Mucosa of descending colon (tissue), 3 donors: ENCODE results near the gene PDE4DIP. TPM values are rescaled to one million over a fixed set of nuclear protein-coding genes. Genes with fewer than 3 reads are reported as not detected.
"Not testable (repeated sequence)": the region's sequence is repeated elsewhere in the genome, so short reads cannot be mapped to it uniquely, and the experiment has no call there.

Source experiments
- ATAC-seq: fragments of 200-7000 bp; cut with Tn5 transposase; one replicate; pipeline ENCODE4 v1.9.1; 2020; ENCODE audit warnings: mild to moderate bottlenecking, moderate library complexity
- DNase-seq, 3 donors: peaks; one replicate each; pipeline ENCODE4 v3.0.0-alpha.2; 2020
- H3K36me3 ChIP-seq: fragments of 200-600 bp; one replicate; pipeline ENCODE4 v1.8.0; 2021; ENCODE audit warnings: low read depth, mild to moderate bottlenecking
- H3K4me1 ChIP-seq: fragments of 200-600 bp; one replicate; pipeline ENCODE4 v1.8.0; 2021; ENCODE audit warnings: low read depth, mild to moderate bottlenecking
- H3K4me3 ChIP-seq: fragments of 200-600 bp; one replicate; pipeline ENCODE4 v1.8.0; 2021; ENCODE audit warnings: mild to moderate bottlenecking
- H3K9me3 ChIP-seq: fragments of 200-600 bp; one replicate; pipeline ENCODE4 v1.8.0; 2021; ENCODE audit warnings: mild to moderate bottlenecking
- intact Hi-C, 2 donors: fragments of 100-400 bp; cut with DNase I in 1 of 2; cut with micrococcal nuclease in 1 of 2; formaldehyde crosslinking; loops; one replicate each; pipeline versions ENCODE4 v1.11.0 to v1.11.1; 2022; cut with DNase I, micrococcal nuclease
- total RNA-seq, 3 donors: library from RNA; stranded (reverse); fragmentation: NEBNext Ultra II Directional in 2 of 3; extraction: Animal tissue kit (Norgen Biotek cat#: 25700) in 2 of 3; gene quantifications; one replicate each; pipeline versions ENCODE4 v1.2.1 to v1.2.4, GENCODE V29; 2021 to 2023
- donor health status: DM: no; HTN: no; CAD: no; lungs with moderate emphysema.
- donor health status: DM: no; HTN: no; CAD: no.
- donor health status: DM: no; HTN: yes; CAD: no.

Gene PDE4DIP
- total RNA-seq, 3 donors from 2014 or later: 49.3 to 62.1 (median 58.6) TPM

DNA sequence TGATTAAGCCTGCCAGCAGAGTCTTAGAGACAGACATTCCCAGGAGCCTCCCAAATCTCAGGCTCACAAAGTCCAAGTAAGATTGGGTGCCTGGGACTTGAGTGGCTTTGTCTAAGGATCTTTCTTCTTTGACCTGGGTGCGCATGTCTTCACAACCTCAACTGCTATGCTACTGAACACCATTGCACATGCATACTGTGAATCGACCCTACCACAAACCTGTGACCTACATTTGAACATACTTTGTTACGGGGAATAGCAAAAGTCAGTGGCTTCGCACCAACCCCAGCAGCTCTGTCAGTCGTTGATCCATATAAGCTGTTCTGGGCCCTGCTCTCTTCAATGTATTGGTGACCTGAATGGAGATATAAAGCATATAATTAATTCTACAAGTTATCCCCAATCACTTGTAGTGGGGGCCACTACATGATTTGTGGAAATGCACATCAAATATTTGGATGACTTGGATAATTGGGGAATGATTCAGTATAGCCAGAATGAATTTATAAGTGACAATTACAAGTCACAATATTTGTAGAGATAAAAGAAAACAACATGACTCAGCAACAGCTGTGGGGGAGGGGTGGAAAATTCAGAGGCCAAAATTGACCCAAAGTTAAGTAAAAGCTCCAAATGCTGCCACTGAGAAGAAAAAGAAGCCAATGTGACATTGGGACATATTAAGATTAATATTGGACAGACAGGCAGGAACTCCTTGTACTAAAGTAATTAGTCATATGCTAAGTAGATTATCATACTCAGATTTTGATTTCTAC, 152.4 kb downstream of the PDE4DIP start:
- H3K9me3 ChIP-seq, intact Hi-C loops, H3K4me3 ChIP-seq, DNase-seq, H3K36me3 ChIP-seq, ATAC-seq, H3K4me1 ChIP-seq: not testable (repeated sequence)

DNA sequence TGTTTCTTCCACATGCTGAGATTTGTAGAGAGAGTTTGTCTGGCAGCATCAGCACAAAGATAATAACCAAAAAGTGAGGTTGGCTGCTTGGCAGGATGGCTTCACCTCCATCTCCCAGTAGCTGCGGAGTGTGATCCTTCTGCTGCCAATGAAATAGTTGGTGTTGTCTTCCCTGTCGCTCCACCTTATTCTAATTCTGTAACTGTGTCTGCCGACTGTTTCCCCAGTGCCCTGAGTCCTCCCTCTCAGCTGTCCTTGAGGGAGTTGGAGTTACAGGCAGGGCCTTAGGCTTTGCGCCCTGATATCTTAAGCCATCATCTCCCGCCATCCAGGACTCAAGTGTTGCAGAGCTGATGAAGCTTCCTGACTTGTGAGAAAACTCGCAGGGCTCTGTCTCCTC, 153.2 kb downstream of the PDE4DIP start:
- H3K36me3 ChIP-seq, H3K4me3 ChIP-seq, DNase-seq, intact Hi-C loops, H3K9me3 ChIP-seq, ATAC-seq, H3K4me1 ChIP-seq: not testable (repeated sequence)

DNA sequence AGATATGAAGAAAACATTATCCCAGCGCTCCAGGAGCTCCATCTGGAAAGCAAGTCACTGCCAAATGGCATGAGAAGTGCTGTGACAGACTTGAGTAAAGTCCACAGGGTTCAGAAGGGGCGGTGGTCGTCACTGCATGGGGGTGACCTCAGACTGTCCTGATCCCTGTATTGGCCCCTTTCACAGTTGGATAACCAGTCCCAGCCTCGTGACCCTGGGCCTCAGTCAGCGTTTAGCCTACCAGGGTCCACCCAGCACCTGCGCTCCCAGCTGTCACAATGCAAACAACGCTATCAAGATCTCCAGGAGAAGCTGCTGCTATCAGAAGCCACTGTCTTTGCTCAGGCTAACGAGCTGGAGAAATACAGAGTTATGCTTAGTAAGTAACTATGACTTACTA, 158.4 kb downstream of the PDE4DIP start:
- H3K9me3 ChIP-seq, DNase-seq, H3K4me1 ChIP-seq, H3K36me3 ChIP-seq, intact Hi-C loops, H3K4me3 ChIP-seq: not testable (repeated sequence)
- ATAC-seq: peak; percentile 30

DNA sequence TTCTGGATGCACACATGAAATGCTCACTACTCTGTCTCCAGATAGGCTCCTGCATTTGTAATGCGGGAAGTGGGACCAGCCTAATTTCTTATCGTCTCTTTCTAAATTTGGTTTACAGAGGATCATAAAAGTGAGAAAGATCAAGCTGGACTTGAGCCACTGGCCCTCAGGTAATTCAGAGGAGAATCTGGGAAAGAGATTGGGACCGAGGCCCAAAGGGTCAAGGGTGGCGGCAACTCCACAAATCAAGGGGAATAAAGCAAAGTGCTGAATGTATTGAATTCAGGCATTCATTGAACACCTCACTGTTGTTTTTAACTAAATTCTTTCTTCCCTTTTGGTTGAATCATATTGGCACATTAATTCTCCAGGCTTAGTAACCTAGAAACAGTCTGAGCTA, 164.1 kb downstream of the PDE4DIP start:
- intact Hi-C loops, ATAC-seq, H3K36me3 ChIP-seq: not testable (repeated sequence)

DNA sequence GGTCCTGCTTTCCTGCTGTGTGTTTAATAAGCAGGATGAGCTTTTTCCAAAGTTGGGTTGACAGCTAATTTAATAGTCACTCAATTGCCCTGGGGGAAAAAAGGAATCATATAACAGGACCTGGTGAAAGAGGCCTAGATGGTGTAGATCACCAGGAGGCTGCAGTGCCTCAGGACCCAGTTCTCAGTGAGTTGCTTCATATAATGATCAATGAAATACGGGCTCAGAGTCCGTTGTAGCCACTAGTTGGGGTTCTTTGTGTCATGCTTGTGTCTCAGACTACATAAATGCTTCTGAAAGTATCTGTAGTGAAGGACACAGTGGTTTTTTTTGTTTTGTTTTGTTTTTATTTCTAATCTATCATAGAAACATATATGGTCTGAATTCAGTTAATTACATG, 164.5 kb downstream of the PDE4DIP start:
- H3K9me3 ChIP-seq, H3K4me1 ChIP-seq, ATAC-seq, H3K4me3 ChIP-seq, H3K36me3 ChIP-seq, intact Hi-C loops, DNase-seq: not testable (repeated sequence)

More for the DNA sequence above, 164.1 kb downstream of the PDE4DIP start:
- not testable (repeated sequence) for DNase-seq, H3K9me3 ChIP-seq, H3K4me1 ChIP-seq, H3K4me3 ChIP-seq

DNA sequence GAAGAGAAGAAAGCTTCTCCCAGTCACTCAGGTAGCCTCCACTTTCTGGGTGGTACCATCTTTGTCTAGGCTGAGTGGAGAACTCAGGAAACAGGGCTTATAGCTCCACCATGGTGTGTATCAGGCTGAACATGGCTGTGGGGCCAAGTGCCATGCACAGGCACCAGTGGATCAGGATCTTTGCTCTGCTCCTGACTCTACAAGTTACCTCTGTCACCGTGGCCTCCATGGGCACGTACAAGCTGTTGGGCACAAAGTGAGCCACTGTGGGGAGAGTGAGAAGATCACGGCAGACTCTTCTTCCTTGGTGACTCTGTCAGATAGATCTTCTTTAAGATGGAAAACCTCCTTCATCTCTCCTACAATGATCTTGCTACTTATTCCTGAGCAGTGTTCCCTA, 165.5 kb downstream of the PDE4DIP start:
- H3K36me3 ChIP-seq, intact Hi-C loops, DNase-seq, H3K4me1 ChIP-seq, H3K4me3 ChIP-seq, ATAC-seq, H3K9me3 ChIP-seq: not testable (repeated sequence)

DNA sequence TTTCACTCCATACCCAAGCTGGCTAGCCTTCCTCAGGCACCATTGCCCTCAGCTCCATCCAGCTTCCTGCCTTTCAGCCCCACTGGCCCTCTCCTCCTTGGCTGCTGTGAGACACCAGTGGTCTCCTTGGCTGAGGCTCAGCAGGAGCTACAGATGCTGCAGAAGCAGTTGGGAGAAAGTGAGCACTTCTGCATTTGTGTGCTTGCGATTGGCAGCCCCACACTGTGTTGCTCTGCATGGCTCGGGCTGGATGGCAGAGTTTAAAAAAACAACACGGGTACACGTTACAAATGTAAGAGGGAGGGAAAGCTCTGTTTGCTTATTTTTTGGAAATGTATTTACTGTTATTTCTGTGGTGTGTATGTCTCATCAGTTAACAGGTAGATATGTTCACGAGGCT, 168.4 kb downstream of the PDE4DIP start:
- DNase-seq, ATAC-seq, H3K4me3 ChIP-seq, intact Hi-C loops, H3K36me3 ChIP-seq, H3K9me3 ChIP-seq, H3K4me1 ChIP-seq: not testable (repeated sequence)

DNA sequence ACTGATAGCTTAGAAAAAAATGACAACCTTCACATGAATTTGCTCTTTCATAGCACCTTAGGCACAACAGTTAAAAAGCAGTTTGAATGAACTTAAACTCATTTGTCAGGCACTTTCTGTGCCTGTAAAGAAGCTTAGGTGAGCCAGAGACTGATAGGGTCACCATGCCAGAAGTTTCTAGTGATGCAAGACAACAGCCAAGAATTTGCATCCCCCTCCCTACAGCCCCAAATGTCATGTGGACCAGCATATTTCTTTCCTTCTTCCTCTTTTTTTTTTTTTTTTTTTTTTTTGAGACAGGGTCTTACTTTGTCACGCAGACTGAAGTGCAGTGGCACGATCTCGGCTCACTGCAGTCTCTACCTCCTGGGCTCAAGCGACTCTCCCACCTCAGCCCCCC, 169.3 kb downstream of the PDE4DIP start:
- DNase-seq, H3K36me3 ChIP-seq, ATAC-seq, intact Hi-C loops, H3K4me1 ChIP-seq, H3K9me3 ChIP-seq, H3K4me3 ChIP-seq: not testable (repeated sequence)

DNA sequence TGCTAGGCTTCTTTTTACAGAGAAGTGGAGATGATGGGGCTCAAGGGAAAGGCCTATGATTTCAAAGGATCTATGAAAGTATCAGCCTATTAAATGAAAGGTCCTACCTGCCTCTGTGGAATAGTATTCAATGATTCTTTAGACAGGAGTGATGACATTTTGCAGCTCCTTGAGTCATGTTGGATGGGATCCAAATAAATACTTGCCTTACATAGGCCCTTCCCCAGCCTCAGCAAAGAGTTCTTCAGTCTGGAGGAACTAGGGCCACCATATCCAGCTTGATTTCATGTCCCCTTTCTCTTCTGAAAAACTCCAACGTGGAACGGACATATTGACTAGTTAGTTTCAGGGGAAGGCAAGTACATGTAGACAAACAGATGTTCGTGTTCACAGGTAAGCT, 171.3 kb downstream of the PDE4DIP start:
- ATAC-seq, H3K36me3 ChIP-seq, DNase-seq, H3K4me3 ChIP-seq, H3K4me1 ChIP-seq, intact Hi-C loops, H3K9me3 ChIP-seq: not testable (repeated sequence)

DNA sequence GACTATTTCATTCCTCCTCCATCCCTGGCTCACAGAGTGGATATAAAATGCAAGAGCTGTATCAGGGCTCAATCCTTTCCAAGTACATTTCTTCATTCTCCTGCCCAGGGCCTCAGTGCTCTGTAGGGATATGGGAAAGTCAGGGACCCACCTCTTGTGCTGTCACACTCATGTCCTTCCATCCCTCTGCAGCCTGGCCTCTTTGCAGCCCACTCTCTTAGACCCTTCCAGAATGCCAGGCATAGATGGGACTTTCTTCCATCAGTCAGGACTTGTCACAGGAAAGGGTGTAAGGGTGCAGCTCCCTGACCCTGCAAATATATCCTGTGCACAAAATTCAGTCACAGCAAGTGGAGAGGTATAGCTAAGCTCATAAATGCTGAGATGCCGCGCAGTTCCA, 172.4 kb downstream of the PDE4DIP start:
- H3K9me3 ChIP-seq, intact Hi-C loops, H3K4me3 ChIP-seq, DNase-seq, H3K36me3 ChIP-seq, H3K4me1 ChIP-seq, ATAC-seq: not testable (repeated sequence)

DNA sequence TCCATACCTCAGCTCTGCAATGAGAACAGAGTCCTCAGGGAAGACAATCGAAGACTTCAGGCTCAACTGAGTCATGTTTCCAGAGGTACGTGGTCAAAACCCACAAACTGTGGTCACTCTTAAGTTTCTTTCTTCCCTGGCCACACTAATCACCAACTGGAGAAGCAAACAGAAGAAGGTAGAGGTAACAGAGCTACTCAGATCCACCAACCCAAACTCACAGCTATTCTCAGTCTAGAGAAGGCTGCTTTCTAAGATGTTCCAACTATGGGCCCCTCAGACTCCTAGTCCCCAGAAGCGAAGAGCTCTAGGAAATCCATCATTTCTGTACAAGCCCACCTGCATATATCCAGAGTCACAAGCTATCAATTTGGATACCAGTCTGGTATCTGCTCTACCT, 174.3 kb downstream of the PDE4DIP start:
- ATAC-seq, H3K36me3 ChIP-seq, H3K9me3 ChIP-seq, DNase-seq, H3K4me1 ChIP-seq, intact Hi-C loops, H3K4me3 ChIP-seq: not testable (repeated sequence)

DNA sequence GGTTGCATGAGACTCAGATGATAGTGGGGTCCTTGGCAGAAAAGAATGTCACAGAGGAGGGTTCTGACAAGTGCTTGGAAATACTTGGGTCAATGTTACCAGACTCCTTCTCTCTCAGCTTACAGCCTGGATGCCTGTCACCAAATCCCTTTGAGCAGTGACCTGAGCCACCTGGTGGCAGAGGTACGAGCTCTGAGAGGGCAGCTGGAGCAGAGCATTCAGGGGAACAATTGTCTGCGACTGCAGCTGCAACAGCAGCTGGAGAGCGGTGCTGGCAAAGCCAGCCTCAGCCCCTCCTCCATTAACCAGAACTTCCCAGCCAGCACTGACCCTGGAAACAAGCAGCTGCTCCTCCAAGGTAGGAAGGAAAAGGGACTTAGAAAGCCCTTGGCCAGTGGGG, 180.1 kb downstream of the PDE4DIP start:
- H3K4me3 ChIP-seq, intact Hi-C loops, DNase-seq, H3K9me3 ChIP-seq, ATAC-seq, H3K4me1 ChIP-seq, H3K36me3 ChIP-seq: not testable (repeated sequence)

DNA sequence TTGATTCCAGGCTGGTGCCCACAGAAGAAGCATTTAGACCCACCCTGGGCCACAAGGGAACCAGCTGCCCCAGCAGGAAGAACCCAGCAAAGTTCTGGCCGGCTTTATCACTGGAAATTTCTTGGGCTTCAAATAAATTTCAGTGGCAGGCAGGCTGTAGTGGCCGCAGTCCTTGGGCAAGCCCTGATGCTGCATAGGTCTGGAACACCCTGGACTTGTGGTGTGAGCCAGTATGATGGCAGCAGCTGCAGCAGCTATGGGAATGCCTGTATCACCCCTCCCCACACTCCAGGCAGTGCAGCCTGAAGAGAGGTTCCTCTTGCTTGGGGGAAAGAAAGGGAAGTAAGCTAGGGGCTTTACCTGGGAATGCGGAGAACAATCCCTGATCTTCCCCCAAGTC, 189.7 kb downstream of the PDE4DIP start:
- H3K4me1 ChIP-seq, H3K36me3 ChIP-seq, intact Hi-C loops, DNase-seq, H3K9me3 ChIP-seq, H3K4me3 ChIP-seq, ATAC-seq: not testable (repeated sequence)

DNA sequence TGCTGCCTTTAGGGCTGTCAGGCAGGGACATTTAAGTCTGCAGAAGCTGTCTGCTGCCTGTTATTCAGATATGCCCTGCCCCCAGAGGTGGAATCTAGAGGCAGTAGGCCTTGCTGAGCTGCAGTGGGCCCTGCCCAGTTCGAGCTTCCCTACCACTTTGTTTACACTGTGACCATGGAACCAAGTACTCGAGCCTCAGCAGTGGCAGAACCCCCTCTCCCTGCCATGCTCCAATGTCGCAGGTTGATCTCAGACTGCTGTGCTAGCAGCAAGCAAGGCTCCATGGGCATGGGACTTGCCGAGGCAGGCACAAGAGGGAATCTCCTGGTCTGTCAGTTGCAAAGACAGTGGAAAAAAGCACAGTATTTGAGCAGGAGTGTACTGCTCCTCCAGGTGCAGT, 198.8 kb downstream of the PDE4DIP start:
- DNase-seq, H3K4me3 ChIP-seq, H3K9me3 ChIP-seq, H3K4me1 ChIP-seq, intact Hi-C loops, ATAC-seq, H3K36me3 ChIP-seq: not testable (repeated sequence)

DNA sequence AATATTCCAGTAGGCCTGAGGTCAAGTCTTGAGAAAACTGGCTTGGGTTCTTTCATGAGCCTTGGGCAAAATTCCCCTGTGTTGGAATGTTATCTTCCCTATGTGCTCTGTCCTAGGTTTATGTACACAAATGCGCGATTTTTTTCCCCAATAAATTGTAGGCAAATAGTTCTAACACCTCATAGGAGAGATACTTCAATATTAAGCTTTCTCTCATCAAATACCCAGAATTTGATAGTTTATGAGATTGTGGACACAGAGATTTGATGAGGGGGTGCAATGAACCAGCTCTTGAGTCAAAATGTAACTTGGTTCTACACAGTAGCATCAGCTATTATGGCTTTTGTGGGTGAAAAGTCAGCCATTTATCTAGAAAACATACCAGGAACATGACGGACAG, 220.4 kb downstream of the PDE4DIP start:
- H3K36me3 ChIP-seq, intact Hi-C loops, ATAC-seq, DNase-seq, H3K4me1 ChIP-seq, H3K9me3 ChIP-seq, H3K4me3 ChIP-seq: not testable (repeated sequence)
